Natural killer cell (primary cell): Measurements from ENCODE around the gene SCLY. TPM values are rescaled to one million over a fixed set of nuclear protein-coding genes. Genes with fewer than 3 reads are reported as not detected.
"Not testable (repeated sequence)": the region's sequence is repeated elsewhere in the genome, so short reads cannot be mapped to it uniquely, and the experiment has no call there.

ENCODE experiments used
- ATAC-seq, 3 donors: fragments of 150-1000 bp in 2 of 3; fragments of 200-7000 bp in 1 of 3; cut with Tn5 transposase; 1 replicate in 1 of 3; 2 replicates in 2 of 3; pipeline ENCODE4 v1.10.0; 2021; ENCODE audit warnings: mild to moderate bottlenecking in 2 of 3, moderate library complexity in 2 of 3
- DNase-seq, 2 donors: peaks; one replicate each; pipeline versions ENCODE4 v3.0.0 to v3.0.0-alpha.2; 2013 to 2021; ENCODE audit warnings: mixed read lengths in 1 of 2
- H3K27ac ChIP-seq: one replicate; pipeline ENCODE4 v1.5.1; 2013; ENCODE audit warnings: mild to moderate bottlenecking, low read length
- H3K27me3 ChIP-seq: one replicate; pipeline ENCODE4 v1.6.1; 2013; ENCODE audit warnings: low read length; ENCODE audit not compliant: control insufficient read depth, insufficient read depth
- H3K36me3 ChIP-seq: one replicate; pipeline ENCODE4 v1.6.1; 2013; ENCODE audit warnings: low read length; ENCODE audit not compliant: control insufficient read depth, insufficient read depth
- H3K4me1 ChIP-seq: one replicate; pipeline ENCODE4 v1.6.1; 2013; ENCODE audit warnings: low read length; ENCODE audit not compliant: control insufficient read depth, insufficient read depth
- H3K4me3 ChIP-seq: one replicate; pipeline ENCODE4 v1.5.1; 2013; ENCODE audit warnings: low read length
- H3K9me3 ChIP-seq: one replicate; pipeline ENCODE4 v1.6.1; 2013; ENCODE audit warnings: low read length; ENCODE audit not compliant: control insufficient read depth, insufficient read depth
- H3K27ac Mint-ChIP-seq, 2 donors: one replicate each; pipeline ENCODE4 v1.8.0; 2022; ENCODE audit warnings: mild to moderate bottlenecking in 2 of 2, mixed read lengths in 2 of 2, moderate library complexity in 1 of 2
- H3K27me3 Mint-ChIP-seq, 2 donors: one replicate each; pipeline ENCODE4 v1.8.0; 2022; ENCODE audit warnings: low read depth in 2 of 2, mixed read lengths in 2 of 2
- H3K36me3 Mint-ChIP-seq: one replicate; pipeline ENCODE4 v1.8.0; 2022; ENCODE audit warnings: mixed read lengths
- H3K4me1 Mint-ChIP-seq, 2 donors: one replicate each; pipeline ENCODE4 v1.8.0; 2022; ENCODE audit warnings: mixed read lengths in 2 of 2
- H3K4me3 Mint-ChIP-seq: one replicate; pipeline ENCODE4 v1.8.0; 2022; ENCODE audit warnings: mild to moderate bottlenecking, moderate library complexity, mixed read lengths
- H3K9me3 Mint-ChIP-seq, 2 donors: one replicate each; pipeline ENCODE4 v1.8.0; 2022; ENCODE audit warnings: mixed read lengths in 2 of 2
- WGBS: methylation state at CpG from one replicate; pipeline ENCODE4 v1.1.7; 2013; ENCODE audit warnings: missing lambda C conversion rate; ENCODE audit not compliant: insufficient coverage; 5-methylcytosine and 5-hydroxymethylcytosine counted together
- intact Hi-C: fragments of 100-400 bp; cut with micrococcal nuclease; formaldehyde crosslinking; loops from one replicate; pipeline ENCODE4 v1.14.2; 2022
- total RNA-seq, 4 donors: library from RNA; stranded (reverse); fragments of 120-200 nt in 1 of 4; gene quantifications; one replicate each; pipeline versions ENCODE4 v1.2.3 to v1.2.4, GENCODE V29; 2013 to 2022
- TF ChIP-seq, protein P1 (sequence below): fragments of 200-600 bp; IDR thresholded peaks from one replicate; pipeline ENCODE4 v1.8.0; 2022; ENCODE audit warnings: antibody characterized with exemption

Gene SCLY
- total RNA-seq, 3 donors from 2014 or later (not counting 1 experiment from before 2014, with no cell fraction given), result 16.3 to 24.6 (median 20.1) TPM

GRCh38 chr2:238032755-238033337 is 28.0 kb upstream of the SCLY start:
- Histone ChIP-seq H3K27ac (peak overlapping the region; percentile 54), H3K36me3 (peaks cover 51% of the 10 kb centered on the region), H3K4me3 (no peak overlapping the region), H3K27me3 (no peaks in the 10 kb centered on the region), H3K9me3 (no peaks in the 10 kb centered on the region), H3K4me1 (peaks cover 36% of the 10 kb centered on the region)
- H3K9me3 Mint-ChIP-seq, result no peaks in the 10 kb centered on the region
- 63% methylated on average over 3 of the region's 4 CpGs for WGBS
- intact Hi-C loops, result no loop called here
- no peak overlapping the region for H3K4me3 Mint-ChIP-seq
- H3K27me3 Mint-ChIP-seq, result no peaks in the 10 kb centered on the region
- peak overlapping the region; percentile 75 to 82 for H3K27ac Mint-ChIP-seq
- H3K36me3 Mint-ChIP-seq, result no peaks in the 10 kb centered on the region
- H3K4me1 Mint-ChIP-seq, result peaks cover 31 to 60% of the 10 kb centered on the region in 2 donors
- ATAC-seq (peak in 2 of 3 donors; percentile 47 to 63), DNase-seq (no peak)
- TF ChIP-seq, protein P1, sequence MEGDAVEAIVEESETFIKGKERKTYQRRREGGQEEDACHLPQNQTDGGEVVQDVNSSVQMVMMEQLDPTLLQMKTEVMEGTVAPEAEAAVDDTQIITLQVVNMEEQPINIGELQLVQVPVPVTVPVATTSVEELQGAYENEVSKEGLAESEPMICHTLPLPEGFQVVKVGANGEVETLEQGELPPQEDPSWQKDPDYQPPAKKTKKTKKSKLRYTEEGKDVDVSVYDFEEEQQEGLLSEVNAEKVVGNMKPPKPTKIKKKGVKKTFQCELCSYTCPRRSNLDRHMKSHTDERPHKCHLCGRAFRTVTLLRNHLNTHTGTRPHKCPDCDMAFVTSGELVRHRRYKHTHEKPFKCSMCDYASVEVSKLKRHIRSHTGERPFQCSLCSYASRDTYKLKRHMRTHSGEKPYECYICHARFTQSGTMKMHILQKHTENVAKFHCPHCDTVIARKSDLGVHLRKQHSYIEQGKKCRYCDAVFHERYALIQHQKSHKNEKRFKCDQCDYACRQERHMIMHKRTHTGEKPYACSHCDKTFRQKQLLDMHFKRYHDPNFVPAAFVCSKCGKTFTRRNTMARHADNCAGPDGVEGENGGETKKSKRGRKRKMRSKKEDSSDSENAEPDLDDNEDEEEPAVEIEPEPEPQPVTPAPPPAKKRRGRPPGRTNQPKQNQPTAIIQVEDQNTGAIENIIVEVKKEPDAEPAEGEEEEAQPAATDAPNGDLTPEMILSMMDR, result no peak

- H3K27me3 Mint-ChIP-seq, H3K36me3 Mint-ChIP-seq, DNase-seq, H3K4me3 ChIP-seq, ATAC-seq, intact Hi-C loops, H3K9me3 ChIP-seq, H3K27me3 ChIP-seq, H3K9me3 Mint-ChIP-seq: not testable (repeated sequence)
- H3K4me3 Mint-ChIP-seq, result peak overlapping the region; percentile 35
- peaks cover 27 to 54% of the 10 kb centered on the region in 2 donors for H3K4me1 Mint-ChIP-seq
- H3K4me1 ChIP-seq, result peaks cover 33% of the 10 kb centered on the region
- H3K27ac Mint-ChIP-seq, result peak overlapping the region in 1 of 2 donors; percentile 82
- peaks cover 60% of the 10 kb centered on the region for H3K36me3 ChIP-seq
- peak overlapping the region; percentile 8 for H3K27ac ChIP-seq
- over 99% methylated on average over 9 of the region's 9 CpGs for WGBS
Measured at GRCh38 chr2:238033991-238034390, 26.8 kb upstream of the SCLY start.

DNA sequence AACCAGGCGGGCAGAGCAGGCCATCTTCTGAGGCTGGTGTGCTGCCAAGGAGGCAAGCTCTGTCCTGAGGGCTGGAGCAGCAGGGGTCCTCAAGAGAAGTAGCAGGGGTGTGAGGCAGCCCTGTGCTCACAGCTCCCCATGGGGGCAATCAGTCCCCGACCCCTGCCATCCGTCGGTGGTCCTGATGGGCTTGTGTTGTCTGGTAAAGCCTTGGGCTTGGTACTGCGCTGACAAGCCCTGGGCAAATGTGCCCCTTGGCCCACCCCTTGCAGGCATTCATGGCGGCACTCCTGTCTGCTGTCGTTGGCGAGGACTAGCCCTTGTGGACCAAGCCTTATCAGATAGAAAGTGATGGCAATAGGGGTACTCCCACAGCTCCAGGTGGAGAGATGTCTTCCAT is 22.6 kb upstream of the SCLY start:
- intact Hi-C loops, result no loop called here
- TF ChIP-seq, protein P1, result no peak
- DNase-seq, result no peak
- Mint-ChIP-seq H3K27me3 (no peaks in the 10 kb centered on the region), H3K4me3 (no peak overlapping the region), H3K4me1 (peaks cover 3 to 36% of the 10 kb centered on the region in 2 donors), H3K36me3 (no peaks in the 10 kb centered on the region), H3K9me3 (no peaks in the 10 kb centered on the region), H3K27ac (no peak overlapping the region)
- no peak for ATAC-seq
- peaks cover 9% of the 10 kb centered on the region for H3K4me1 ChIP-seq
- no peak overlapping the region for H3K27ac ChIP-seq
- H3K36me3 ChIP-seq, result peaks cover 73% of the 10 kb centered on the region
- 97% methylated on average over 8 of the region's 8 CpGs for WGBS
- H3K4me3 ChIP-seq, result no peak overlapping the region
- no peaks in the 10 kb centered on the region for H3K27me3 ChIP-seq
- no peaks in the 10 kb centered on the region for H3K9me3 ChIP-seq

DNA sequence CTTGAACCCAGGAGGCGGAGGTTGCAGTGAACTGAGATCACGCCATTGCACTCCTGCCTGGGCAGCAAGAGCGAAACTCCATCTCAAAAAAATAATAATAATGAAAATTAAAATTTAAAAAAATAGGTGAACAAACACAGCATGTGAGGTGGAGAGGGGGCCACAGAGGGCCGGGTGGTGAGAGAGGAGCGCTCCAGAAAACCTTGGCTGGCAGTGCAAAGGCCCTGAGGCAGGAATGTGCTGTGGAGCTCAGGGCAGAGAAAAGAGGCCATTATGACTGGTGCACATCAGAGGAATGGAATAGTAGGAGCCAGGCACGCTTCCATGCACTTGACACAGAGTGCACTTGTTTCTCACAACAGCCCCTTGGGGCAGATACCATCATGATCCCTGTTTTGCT is 21.6 kb upstream of the SCLY start:
- DNase-seq (no peak), ATAC-seq (no peak)
- H3K36me3 Mint-ChIP-seq, result no peaks in the 10 kb centered on the region
- no peaks in the 10 kb centered on the region for H3K27me3 Mint-ChIP-seq
- H3K27ac ChIP-seq, result no peak overlapping the region
- no peak overlapping the region for H3K4me3 Mint-ChIP-seq
- H3K27ac Mint-ChIP-seq, result peak overlapping the region; percentile 21 to 63
- no peak overlapping the region for H3K4me3 ChIP-seq
- H3K9me3 Mint-ChIP-seq, result no peaks in the 10 kb centered on the region
- 73% methylated on average over 4 of the region's 6 CpGs for WGBS
- TF ChIP-seq, protein P1, result no peak
- H3K4me1 Mint-ChIP-seq, result peaks cover 0 to 27% of the 10 kb centered on the region in 2 donors
- intact Hi-C loops, result no loop called here
- peaks cover 80% of the 10 kb centered on the region for H3K36me3 ChIP-seq
- H3K9me3 ChIP-seq, result no peaks in the 10 kb centered on the region
- no peaks in the 10 kb centered on the region for H3K4me1 ChIP-seq
- no peaks in the 10 kb centered on the region for H3K27me3 ChIP-seq
